CD4-positive, alpha-beta T cell treated with Interleukin-17A for 1 hour (primary cell): ENCODE data around the gene HBZ.
"Not testable (repeated sequence)": the region's sequence is repeated elsewhere in the genome, so short reads cannot be mapped to it uniquely, and the experiment has no call there.

ENCODE experiments used
- DNase-seq: peaks from one replicate; pipeline ENCODE4 v3.0.0-alpha.2; 2020

The HBZ gene

GRCh38 chr16:180101-180675 is 27.7 kb downstream of the HBZ start, which contains the start of gene HBQ1:
Gene HBQ1, plus strand, starts transcription at chr16:180459. Its CDS starts 28 bp downstream, at chr16:180487.
- DNase-seq, result no peak

- no peak for DNase-seq
Observed at GRCh38 chr16:180681-181564, 28.5 kb downstream of the HBZ start.

GRCh38 chr16:181565-182021 is 29.1 kb downstream of the HBZ start:
- peak; percentile 85 for DNase-seq

DNA sequence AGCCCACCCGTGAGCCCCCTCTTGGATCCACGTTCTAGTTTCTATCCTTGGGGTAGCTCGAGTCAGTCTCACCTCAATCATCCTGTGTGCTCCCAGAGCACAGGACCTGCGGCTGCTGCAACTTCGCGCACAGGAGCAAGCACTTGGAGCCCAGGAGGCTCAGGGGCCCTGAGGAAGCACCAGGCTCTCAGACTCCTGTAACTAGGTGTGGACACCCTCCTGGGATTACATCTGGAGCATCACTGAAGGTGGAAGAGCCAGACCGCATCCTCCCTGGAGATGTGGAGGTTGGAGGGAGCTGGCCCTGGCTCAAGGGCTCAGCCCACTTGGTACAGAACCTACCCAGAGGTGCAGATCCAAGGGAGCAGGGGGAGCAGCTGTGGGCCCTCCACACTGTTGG is 30.6 kb downstream of the HBZ start:
- DNase-seq, result no peak

DNA sequence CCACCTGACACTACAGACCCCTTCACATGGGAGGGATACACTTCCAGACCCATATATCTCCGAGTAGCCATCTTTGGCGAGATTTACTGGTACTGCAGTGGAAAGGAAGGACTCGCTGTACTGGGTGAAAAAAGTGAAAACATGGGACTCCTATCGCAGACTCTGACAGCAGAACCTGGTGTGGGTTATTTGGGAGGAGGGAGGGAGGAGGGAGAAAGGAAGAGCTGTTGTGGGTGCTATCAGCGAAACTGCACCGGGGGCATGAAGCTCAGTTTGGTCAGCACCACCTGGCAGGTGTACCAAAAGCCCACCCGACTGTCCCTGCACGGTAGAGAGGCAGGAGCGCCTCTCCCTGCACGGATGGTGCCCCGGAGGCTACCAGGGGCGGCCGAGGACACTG is 32.8 kb downstream of the HBZ start:
- DNase-seq, result no peak

- no peak for DNase-seq
Observed at GRCh38 chr16:185691-186090, 33.2 kb downstream of the HBZ start.

GRCh38 chr16:187330-187729 is 34.9 kb downstream of the HBZ start:
- no peak for DNase-seq

DNA sequence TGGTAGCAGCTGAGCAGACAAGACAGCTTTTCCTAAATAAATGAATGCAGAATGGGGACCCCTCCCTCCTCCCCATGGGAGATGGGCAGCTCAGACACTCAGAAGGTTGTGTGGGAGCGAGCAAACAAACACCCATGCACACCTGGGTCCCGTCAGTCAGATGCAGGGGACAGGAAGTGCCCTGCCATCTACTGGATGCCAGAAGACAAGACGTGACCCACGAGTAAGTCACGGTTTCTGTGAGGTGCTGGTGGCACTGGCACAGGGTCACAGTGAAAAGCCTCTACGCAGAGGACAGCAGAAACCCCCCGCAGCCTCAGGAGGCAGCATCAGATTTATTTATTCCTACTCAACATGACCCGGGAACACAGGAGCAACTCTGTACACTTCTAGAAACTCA is 36.2 kb downstream of the HBZ start:
- DNase-seq, result peak; percentile 31

DNA sequence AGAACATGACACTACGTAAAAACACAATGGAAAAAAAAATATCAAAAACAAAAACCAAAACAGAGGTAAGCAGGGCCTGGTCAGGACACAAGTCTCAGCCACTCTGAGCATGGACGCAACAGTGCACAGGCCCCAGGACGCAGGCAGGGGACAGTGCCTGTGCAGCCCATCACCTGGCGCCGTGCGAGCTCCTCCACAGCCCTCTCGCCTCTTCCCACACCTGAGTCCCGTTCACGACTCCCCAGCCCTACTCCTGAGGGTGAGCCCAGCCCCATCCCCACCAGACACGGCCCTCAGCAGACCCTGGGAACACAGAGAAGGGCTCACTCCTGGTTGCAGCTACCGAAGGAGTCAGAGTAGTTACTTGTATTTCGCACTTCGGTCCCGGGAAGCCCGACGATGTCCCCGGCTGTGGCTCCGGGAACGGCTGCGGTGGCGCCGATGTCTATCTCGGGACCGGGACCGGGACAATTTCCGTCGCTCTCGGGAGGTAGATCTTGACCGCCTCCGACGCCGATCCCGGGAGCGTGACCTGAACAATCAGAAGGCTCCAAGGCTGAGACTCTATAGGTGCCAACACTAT is 37.3 kb downstream of the HBZ start:
- no peak for DNase-seq

DNA sequence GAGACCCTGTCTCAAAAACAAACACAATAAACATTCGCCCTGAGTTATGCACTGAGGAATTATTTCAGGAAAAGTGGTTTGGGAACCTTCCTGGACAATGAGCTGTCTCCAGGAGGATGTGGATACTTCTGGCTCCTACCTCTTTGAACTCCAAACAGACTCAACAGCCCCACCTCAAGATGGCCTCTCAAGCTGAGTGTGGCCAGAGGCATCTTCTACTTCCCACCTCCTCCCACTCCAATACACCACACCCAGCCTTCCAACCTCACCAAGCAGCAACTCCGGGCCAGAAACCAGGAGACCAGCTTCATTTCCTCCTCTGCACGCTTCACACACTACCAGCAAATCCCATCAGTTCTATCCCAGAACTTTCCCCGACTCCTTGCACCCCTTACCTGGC is 39.4 kb downstream of the HBZ start:
- DNase-seq, result no peak

- no peak for DNase-seq
Observed at GRCh38 chr16:192686-193085, 40.2 kb downstream of the HBZ start.

GRCh38 chr16:193441-193840 is 41.0 kb downstream of the HBZ start:
- no peak for DNase-seq

GRCh38 chr16:194516-194915 is 42.1 kb downstream of the HBZ start:
- DNase-seq, result no peak

DNA sequence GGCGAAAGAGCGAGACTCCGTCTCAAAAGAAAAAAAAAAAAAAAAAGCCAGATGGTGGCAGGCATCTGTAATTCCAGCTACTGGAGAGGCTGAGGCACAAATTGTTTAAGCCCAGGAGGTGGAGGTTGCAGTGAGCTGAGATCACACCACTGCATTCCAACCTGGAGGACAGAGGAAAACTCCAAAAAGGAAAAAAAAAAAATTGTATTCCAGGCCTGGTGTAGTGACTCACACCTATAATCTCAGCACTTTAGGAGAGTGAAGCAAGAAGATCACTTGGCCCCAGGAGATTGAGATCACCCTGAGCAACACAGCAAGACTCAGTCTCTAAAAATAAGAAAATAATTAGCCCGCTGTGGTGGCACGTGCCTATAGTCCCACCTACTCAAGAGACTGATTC is 47.9 kb downstream of the HBZ start:
- DNase-seq, result no peak

DNA sequence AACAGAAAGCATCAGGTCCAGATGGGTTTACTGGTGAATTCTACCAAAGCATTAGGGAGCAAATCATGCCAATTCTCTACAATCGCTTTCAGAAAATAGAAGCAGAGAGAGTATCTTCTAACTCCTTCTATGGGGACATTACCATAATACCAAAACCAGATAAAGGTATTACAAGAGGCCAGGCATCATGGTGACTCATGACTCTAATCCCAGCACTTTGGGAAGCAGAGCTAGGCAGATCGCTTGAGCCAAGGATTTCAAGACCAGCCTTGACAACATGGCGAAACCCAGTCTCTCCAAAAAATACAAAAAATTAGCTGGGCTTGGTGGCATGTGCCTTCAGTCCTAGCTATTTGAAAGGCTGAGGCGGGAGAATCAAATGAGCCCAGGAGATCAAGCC is 50.8 kb downstream of the HBZ start:
- DNase-seq, result no peak

GRCh38 chr16:204046-204445 is 51.6 kb downstream of the HBZ start:
- DNase-seq, result not testable (repeated sequence)
